ENCODE data around the gene ZNF324. TPM values are rescaled to one million over a fixed set of nuclear protein-coding genes. Genes with fewer than 3 reads are reported as not detected.

ZNF324 gene
- total and polyA plus RNA-seq, 9 of the 15 experiments (the other 6 are each of a cell fraction or from before 2014, with no cell fraction given) = 0.92 to 16.4 (median 5.3) TPM

- peak; percentile 79 for TF ChIP-seq TRIM28 (IDR thresholded peaks at IDR 0.05)
- peak; percentile 14 for TF ChIP-seq POU5F1 (IDR thresholded peaks at IDR 0.05; ENCODE audit: borderline replicate concordance, low read depth, low read length, partially characterized antibody)
Observed at GRCh38 chr19:58519355-58520256, 52.7 kb downstream of the ZNF324 start, which contains the start of gene ZBTB45 (continued).

- intact Hi-C loops (cut with micrococcal nuclease) = loop anchor here (2.0 kb wide), 1 partner anchor 55 kb away; no protein-coding TSS in a partner anchor
- POLR2A ChIA-PET = interaction anchor here (0.5 to 2.3 kb wide), 19 partner anchors 10 to 337 kb away, joined by 3 to 14 read pairs (median 6); partner anchors contain the start of genes CHMP2A, TRIM28, ZNF274 and ZSCAN22
- TSS peak; percentile 94 for BruUV-seq (replicated peaks)
Observed at GRCh38 chr19:58520257-58520599, 53.3 kb downstream of the ZNF324 start.

More at GRCh38 chr19:58520257-58520599, 53.3 kb downstream of the ZNF324 start:
- H3K4me1 ChIP-seq (replicated peaks in 1 of 2; ENCODE audit: control insufficient read depth in 2 of 2, insufficient read depth in 2 of 2, low read length in 2 of 2) = peaks cover 9 to 49% of the 10 kb centered on the region in 2 experiments
- FAIRE-seq (peak; percentile 64), ATAC-seq (no peak), DNase-seq (ENCODE audit: extremely low read depth in 1 of 4, low spot score in 3 of 4) (no peak)
- peak overlapping the region; percentile 95 to 97 for H3K9ac ChIP-seq (ENCODE audit: insufficient read depth in 1 of 2, low read depth in 2 of 2, low read length in 2 of 2)
- WGBS (ENCODE audit: insufficient coverage, low coverage, missing lambda C conversion rate) = 21% methylated on average over 7 of the region's 7 CpGs
- H3K27ac ChIP-seq (ENCODE audit: extremely low read depth, low read depth, low read length) = peak overlapping the region; percentile 92
- no peaks in the 10 kb centered on the region for H3K27me3 ChIP-seq (ENCODE audit: control insufficient read depth in 2 of 2, insufficient read depth in 2 of 2, low read length in 2 of 2)
- H3K4me3 ChIP-seq = peak overlapping the region; percentile 79
- TF ChIP-seq MXI1 (IDR thresholded peaks at IDR 0.05; ENCODE audit: low read depth, low read length) = no peak
- peak; percentile 6 for TF ChIP-seq BRD9 (IDR thresholded peaks at IDR 0.05; ENCODE audit: low read depth, partially characterized antibody)
- TF ChIP-seq MITF (IDR thresholded peaks at IDR 0.05) = no peak
- TF ChIP-seq ZBTB7A (IDR thresholded peaks at IDR 0.05; ENCODE audit: borderline replicate concordance, control insufficient read depth, low read depth, low read length) = peak; percentile 39; the same call in 1 of the 2 replicates
- TF ChIP-seq FOS (IDR thresholded peaks at IDR 0.05; ENCODE audit: extremely low read depth, insufficient read length) = no peak
- TF ChIP-seq CREB3 (tag; conservative IDR thresholded peaks at IDR 0.05; ENCODE audit: low read depth) = 0 out of 2 replicates have a peak, but pooled peaks have one; percentile 47
- peak; percentile 41 for TF ChIP-seq PRDM10 (IDR thresholded peaks at IDR 0.05; ENCODE audit: partially characterized antibody)
- H3K79me2 ChIP-seq (ENCODE audit: control insufficient read depth, insufficient read depth, low read length) = peaks cover 47% of the 10 kb centered on the region
- CTCF ChIA-PET (ENCODE audit: low intra/inter-chr PET ratio) = interaction anchor here (1.1 to 2.7 kb wide), 3 partner anchors 61 to 338 kb away, joined by 3 to 23 read pairs (median 8); partner anchors contain the start of gene ZNF274
- peak overlapping the region; percentile 98 for H3K4me2 ChIP-seq (ENCODE audit: insufficient read depth, low read length)
- in situ Hi-C loops (cut with MboI) = no loop called here
- peaks cover 23% of the 10 kb centered on the region; the same call in 2 of the 3 replicates for H3K36me3 ChIP-seq (ENCODE audit: control insufficient read depth, insufficient read depth, low read length)
- peaks cover 5% of the 10 kb centered on the region for H3K9me1 ChIP-seq (ENCODE audit: control insufficient read depth, insufficient read depth, low read length)
- no peaks in the 10 kb centered on the region for H3K9me3 ChIP-seq (replicated peaks; ENCODE audit: control insufficient read depth, insufficient read depth, low read depth, low read length)
- H4K20me1 ChIP-seq (replicated peaks; ENCODE audit: control insufficient read depth, insufficient read depth, low read length) = no peaks in the 10 kb centered on the region
- H2AFZ ChIP-seq (ENCODE audit: low read depth, low read length) = peak overlapping the region; percentile 99

Data from K562 (cell line).